SK-N-SH (cell line): ENCODE results near the gene TSPYL1. TPM values are rescaled to one million over a fixed set of nuclear protein-coding genes. Genes with fewer than 3 reads are reported as not detected.

Experiments used
- CTCF ChIA-PET: fragments of 300-600, 350-600 bp; formaldehyde crosslinking; extraction: SDS; loops from one replicate; lab custom pipeline; 2021; lab: Yijun Ruan, JAX
- POLR2A ChIA-PET: fragments of 350-600 bp; sonication (Branson Sonifier 250); formaldehyde crosslinking; extraction: SDS; loops from one replicate; lab custom pipeline; 2020; ENCODE audit warnings: antibody characterized with exemption, inconsistent platforms; lab: Yijun Ruan, JAX
- DNase-seq: peaks from one replicate; pipeline ENCODE4 v3.0.0; 2012
- H2AFZ ChIP-seq: fragments of 200-600 bp; sonication (generic); 2 replicates; pipeline ENCODE4 v1.8.1; 2016; ENCODE audit warnings: antibody characterized with exemption, mild to moderate bottlenecking, low read depth
- H3F3A ChIP-seq: fragments of 200-600 bp; sonication (generic); replicated peaks from 2 replicates; pipeline ENCODE3; 2016; ENCODE audit warnings: antibody characterized with exemption, mild to moderate bottlenecking; ENCODE audit not compliant: insufficient read depth
- H3K27ac ChIP-seq, 2 experiments: fragments of 200-500 bp in 1 of 2; fragments of 200-600 bp in 1 of 2; sonication (Bioruptor generic) in 1 of 2; sonication (generic), shearing (Covaris generic) in 1 of 2; 2 replicates each; pipeline versions ENCODE4 v1.5.1 to v1.6.1; 2014 to 2016; ENCODE audit warnings: low read depth in 2 of 2, inconsistent platforms in 1 of 2, low read length in 1 of 2, mild to moderate bottlenecking in 1 of 2, mixed read lengths in 1 of 2
- H3K27me3 ChIP-seq: fragments of 200-600 bp; sonication (generic), shearing (Covaris generic); 2 replicates; pipeline ENCODE4 v1.6.1; 2016; ENCODE audit warnings: mixed run types; ENCODE audit not compliant: insufficient read depth
- H3K36me3 ChIP-seq, 2 experiments: fragments of 200-500 bp in 1 of 2; fragments of 200-600 bp in 1 of 2; sonication (Bioruptor generic) in 1 of 2; sonication (generic) in 1 of 2; replicated peaks in 1 of 2; 2 replicates each; pipeline versions ENCODE3 to v1.5.1; 2014 to 2016; ENCODE audit warnings: low read length in 1 of 2, mild to moderate bottlenecking in 1 of 2; ENCODE audit not compliant: insufficient read depth in 2 of 2, control insufficient read depth in 1 of 2
- H3K4me1 ChIP-seq, 2 experiments: fragments of 200-500 bp in 1 of 2; fragments of 200-600 bp in 1 of 2; sonication (Bioruptor generic) in 1 of 2; sonication (generic), shearing (Covaris generic) in 1 of 2; 2 replicates each; pipeline versions ENCODE4 v1.5.1 to v1.6.1; 2014 to 2016; ENCODE audit warnings: low read depth in 1 of 2, low read length in 1 of 2, mixed run types in 1 of 2; ENCODE audit not compliant: insufficient read depth in 2 of 2, control insufficient read depth in 1 of 2
- H3K4me2 ChIP-seq: fragments of 200-600 bp; sonication (generic), shearing (Covaris generic); 2 replicates; pipeline ENCODE4 v1.6.1; 2017; ENCODE audit warnings: mixed run types
- H3K4me3 ChIP-seq, 2 experiments: fragments of 200-500 bp in 1 of 2; fragments of 200-600 bp in 1 of 2; sonication (Bioruptor generic) in 1 of 2; sonication (generic), shearing (Covaris generic) in 1 of 2; 2 replicates each; pipeline versions ENCODE4 v1.5.1 to v1.8.1; 2014 to 2016; ENCODE audit warnings: low read depth in 2 of 2, inconsistent platforms in 1 of 2, low read length in 1 of 2, mild to moderate bottlenecking in 1 of 2, mixed read lengths in 1 of 2, moderate library complexity in 1 of 2
- H3K79me2 ChIP-seq: fragments of 200-600 bp; sonication (generic); 2 replicates; pipeline ENCODE4 v1.8.1; 2017; ENCODE audit warnings: mild to moderate bottlenecking; ENCODE audit not compliant: insufficient read depth
- H3K9ac ChIP-seq: fragments of 200-600 bp; sonication (generic); 2 replicates; pipeline ENCODE4 v1.6.1; 2017; ENCODE audit warnings: mixed run types
- H3K9me2 ChIP-seq: fragments of 200-600 bp; sonication (generic); 2 replicates; pipeline ENCODE4 v1.6.1; 2017; ENCODE audit warnings: mixed run types
- H3K9me3 ChIP-seq: fragments of 200-600 bp; sonication (generic); 2 replicates; pipeline ENCODE4 v1.6.1; 2017; ENCODE audit warnings: mixed run types, mild to moderate bottlenecking, moderate library complexity
- H4K20me1 ChIP-seq: fragments of 200-600 bp; sonication (generic); 2 replicates; pipeline ENCODE4 v1.6.1; 2017; ENCODE audit warnings: mild to moderate bottlenecking, mixed run types; ENCODE audit not compliant: insufficient read depth
- CHD2 ChIP-seq: fragments of 150-350 bp; IDR thresholded peaks from 2 replicates; pipeline ENCODE4 v1.6.1; 2018; ENCODE audit warnings: low read length; ENCODE audit not compliant: partially characterized antibody
- EP300 ChIP-seq, 2 experiments: IDR thresholded peaks; 2 replicates each; pipeline versions ENCODE4 v1.4.0 to v1.6.1; 2012; ENCODE audit warnings: borderline replicate concordance in 1 of 2, low read depth in 1 of 2, low read length in 1 of 2
- FOSL2 ChIP-seq: IDR thresholded peaks from 2 replicates; pipeline ENCODE4 v1.4.0; 2012; ENCODE audit warnings: low read depth, mild to moderate bottlenecking, moderate library complexity, borderline replicate concordance
- FOXM1 ChIP-seq: IDR thresholded peaks from 2 replicates; pipeline ENCODE4 v1.4.0; 2012; ENCODE audit warnings: low read depth, mild to moderate bottlenecking
- MEF2A ChIP-seq: IDR thresholded peaks from 2 replicates; pipeline ENCODE4 v1.4.0; 2012; ENCODE audit warnings: low read depth, borderline replicate concordance
- MXI1 ChIP-seq: IDR thresholded peaks from 2 replicates; pipeline ENCODE4 v1.6.1; 2012; ENCODE audit warnings: mild to moderate bottlenecking, low read depth, low read length, improper control_type of control experiment
- SMC3 ChIP-seq: IDR thresholded peaks from 2 replicates; pipeline ENCODE4 v1.6.1; 2012; ENCODE audit warnings: low read depth, low read length, improper control_type of control experiment
- TAF1 ChIP-seq: IDR thresholded peaks from 2 replicates; pipeline ENCODE4 v1.6.1; 2012; ENCODE audit warnings: low read depth, mild to moderate bottlenecking, low read length, moderate library complexity, borderline replicate concordance
- TCF12 ChIP-seq: IDR thresholded peaks from 2 replicates; pipeline ENCODE4 v1.4.0; 2012
- WGBS: methylation state at CpG from one replicate; pipeline ENCODE4 v1.1.6; 2017; ENCODE audit warnings: low lambda C conversion rate; 5-methylcytosine and 5-hydroxymethylcytosine counted together
- polyA plus RNA-seq, 3 experiments: library from polyadenylated mRNA; depleted of rRNA; stranded (reverse); fragments of >200 nt; gene quantifications; 2 replicates each; pipeline ENCODE4 v1.2.3, GENCODE V29; 2012
- TF ChIP-seq, protein P1 (sequence below): fragments of 200-600 bp; sonication (generic); IDR thresholded peaks from 2 replicates; pipeline ENCODE4 v1.6.1; 2017; ENCODE audit warnings: antibody characterized with exemption, mild to moderate bottlenecking, moderate library complexity
- TF ChIP-seq, protein P2 (sequence below): fragments of 150-350 bp; IDR thresholded peaks from 2 replicates; pipeline ENCODE4 v1.6.1; 2016; ENCODE audit warnings: mild to moderate bottlenecking, low read depth, low read length

The TSPYL1 gene
- polyA plus RNA-seq, 1 of the 3 experiments (the other 2 are of a cell fraction): 27.9 TPM

DNA sequence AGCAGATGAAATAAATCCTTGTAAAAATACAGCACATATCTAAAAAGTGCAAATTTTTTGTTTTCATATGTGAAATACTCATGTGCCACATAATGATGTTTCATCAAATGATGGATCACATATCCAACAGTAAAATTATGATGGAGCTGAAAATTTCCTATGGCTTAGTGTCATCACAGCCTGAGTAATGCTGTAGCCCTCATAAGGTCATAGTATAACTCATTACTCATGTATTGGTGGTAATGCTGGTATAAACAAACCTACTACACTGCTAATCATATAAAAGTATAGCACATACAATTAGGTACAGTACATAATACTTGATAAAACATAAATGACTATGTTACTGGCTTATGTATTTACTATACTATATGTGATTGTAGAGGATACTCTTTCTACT lies 12.9 kb downstream of the TSPYL1 start (continued):
- TF ChIP-seq, protein P1, sequence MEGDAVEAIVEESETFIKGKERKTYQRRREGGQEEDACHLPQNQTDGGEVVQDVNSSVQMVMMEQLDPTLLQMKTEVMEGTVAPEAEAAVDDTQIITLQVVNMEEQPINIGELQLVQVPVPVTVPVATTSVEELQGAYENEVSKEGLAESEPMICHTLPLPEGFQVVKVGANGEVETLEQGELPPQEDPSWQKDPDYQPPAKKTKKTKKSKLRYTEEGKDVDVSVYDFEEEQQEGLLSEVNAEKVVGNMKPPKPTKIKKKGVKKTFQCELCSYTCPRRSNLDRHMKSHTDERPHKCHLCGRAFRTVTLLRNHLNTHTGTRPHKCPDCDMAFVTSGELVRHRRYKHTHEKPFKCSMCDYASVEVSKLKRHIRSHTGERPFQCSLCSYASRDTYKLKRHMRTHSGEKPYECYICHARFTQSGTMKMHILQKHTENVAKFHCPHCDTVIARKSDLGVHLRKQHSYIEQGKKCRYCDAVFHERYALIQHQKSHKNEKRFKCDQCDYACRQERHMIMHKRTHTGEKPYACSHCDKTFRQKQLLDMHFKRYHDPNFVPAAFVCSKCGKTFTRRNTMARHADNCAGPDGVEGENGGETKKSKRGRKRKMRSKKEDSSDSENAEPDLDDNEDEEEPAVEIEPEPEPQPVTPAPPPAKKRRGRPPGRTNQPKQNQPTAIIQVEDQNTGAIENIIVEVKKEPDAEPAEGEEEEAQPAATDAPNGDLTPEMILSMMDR: no peak
- TF ChIP-seq SMC3 (no peak), FOXM1 (no peak), MEF2A (no peak)
- TF ChIP-seq, all 33 proteins: peak for 0

DNA sequence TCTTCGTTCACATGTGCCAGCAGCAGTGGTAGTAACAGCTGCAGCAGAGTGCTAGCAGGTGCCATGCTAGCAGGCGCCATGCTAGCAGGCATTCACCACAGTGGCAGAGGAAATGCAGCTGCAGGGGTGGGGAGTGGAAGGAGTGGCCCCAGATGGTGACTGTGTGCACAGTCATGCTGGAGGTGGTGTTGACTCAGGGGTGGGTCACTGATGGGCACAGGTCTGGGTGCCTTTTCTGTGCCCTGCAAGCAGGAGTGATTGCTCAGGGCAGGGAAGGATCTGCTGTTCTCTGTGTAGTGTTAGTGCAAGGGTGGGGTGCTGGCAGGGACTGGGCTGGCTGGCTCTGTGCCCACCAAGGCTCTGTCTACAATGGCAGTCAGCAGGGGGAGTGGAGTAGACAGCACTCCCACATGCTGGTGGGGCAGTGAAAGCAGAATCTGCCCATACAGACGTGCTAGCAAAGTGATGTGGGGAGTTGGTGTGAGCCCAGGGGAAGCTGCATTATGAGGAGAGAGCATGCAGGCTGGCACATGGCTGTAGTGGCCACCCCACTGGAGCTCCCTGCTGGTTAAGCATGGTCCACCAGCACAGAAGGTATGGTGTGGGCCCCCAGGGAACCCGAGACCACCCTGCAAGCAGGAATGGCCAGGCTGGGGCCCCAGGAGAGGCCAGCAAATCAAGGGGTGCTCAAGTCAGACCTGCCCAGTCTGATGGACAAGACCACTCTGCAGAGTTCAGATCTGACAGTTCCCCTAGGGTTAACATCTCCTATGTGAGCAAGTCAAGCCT lies 14.5 kb downstream of the TSPYL1 start:
- Histone ChIP-seq H3K9me2 (no peaks in the 10 kb centered on the region), H3K27ac (peak overlapping the region in 1 of 2 experiments; percentile 18; a peak in 1 of 4 replicates), H3K9me3 (no peaks in the 10 kb centered on the region; the same call in 1 of the 2 replicates), H3K27me3 (no peaks in the 10 kb centered on the region), H3K36me3 (peaks cover 3 to 4% of the 10 kb centered on the region in 2 experiments), H4K20me1 (no peaks in the 10 kb centered on the region), H3K4me2 (no peak overlapping the region), H3F3A (peaks cover 14% of the 10 kb centered on the region)
- TF ChIP-seq EP300 (IDR thresholded peaks at IDR 0.05; ENCODE audit: borderline replicate concordance in 1 of 2, low read depth in 1 of 2, low read length in 1 of 2): no peak
- peak; percentile 12; the same call in 1 of the 2 replicates for TF ChIP-seq FOSL2
- TF ChIP-seq MXI1: no peak
- TF ChIP-seq, all 33 proteins: peak for 1
- Histone ChIP-seq H3K4me3 (no peak overlapping the region), H3K79me2 (peaks cover 27% of the 10 kb centered on the region), H3K4me1 (peaks cover 5 to 12% of the 10 kb centered on the region in 2 experiments; a peak in 3 of 4 replicates), H2AFZ (no peak overlapping the region), H3K9ac (no peak overlapping the region)
- POLR2A ChIA-PET: no interaction called here
- 78% methylated on average over 3 of the region's 4 CpGs for WGBS
- CTCF ChIA-PET: interaction anchor here (0.9 to 4.7 kb wide), 4 partner anchors 10 to 48 kb away, joined by 3 to 39 read pairs (median 4); partner anchors contain the start of gene TSPYL4
- DNase-seq: no peak

DNA sequence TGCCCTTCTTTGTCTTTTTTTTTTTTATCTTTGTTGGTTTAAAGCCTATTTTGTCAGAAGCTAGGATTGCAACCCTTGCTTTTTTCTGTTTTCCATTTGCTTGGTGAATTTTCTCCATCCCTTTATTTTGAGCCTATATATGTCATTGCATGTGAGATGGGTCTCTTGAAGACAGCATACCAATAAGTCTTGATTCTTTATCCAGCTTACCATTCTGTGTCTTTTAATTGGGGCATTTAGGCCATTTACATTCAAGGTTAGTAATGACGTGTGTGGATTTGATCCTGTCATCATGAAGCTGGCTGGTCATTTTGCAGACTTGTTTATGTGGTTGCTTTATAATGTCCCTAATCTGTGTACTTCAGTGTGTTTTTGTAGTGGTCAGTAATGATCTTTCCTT lies 16.4 kb downstream of the TSPYL1 start:
- H2AFZ ChIP-seq: no peak overlapping the region
- peaks cover 27% of the 10 kb centered on the region for H3K79me2 ChIP-seq
- H3K4me1 ChIP-seq: peaks cover 0 to 9% of the 10 kb centered on the region in 2 experiments; a peak in 2 of 4 replicates
- H4K20me1 ChIP-seq: no peaks in the 10 kb centered on the region
- ChIA-PET CTCF (no interaction called here), POLR2A (no interaction called here)
- no peak overlapping the region for H3K4me2 ChIP-seq
- no peaks in the 10 kb centered on the region for H3K9me2 ChIP-seq
- H3K36me3 ChIP-seq: peaks cover 3 to 4% of the 10 kb centered on the region in 2 experiments
- no peaks in the 10 kb centered on the region for H3K27me3 ChIP-seq
- H3K9me3 ChIP-seq: no peaks in the 10 kb centered on the region; the same call in 1 of the 2 replicates
- TF ChIP-seq TCF12 (no peak), SMC3 (no peak), TAF1 (no peak), MXI1 (no peak), FOXM1 (no peak), CHD2 (no peak)
- TF ChIP-seq, protein P2, sequence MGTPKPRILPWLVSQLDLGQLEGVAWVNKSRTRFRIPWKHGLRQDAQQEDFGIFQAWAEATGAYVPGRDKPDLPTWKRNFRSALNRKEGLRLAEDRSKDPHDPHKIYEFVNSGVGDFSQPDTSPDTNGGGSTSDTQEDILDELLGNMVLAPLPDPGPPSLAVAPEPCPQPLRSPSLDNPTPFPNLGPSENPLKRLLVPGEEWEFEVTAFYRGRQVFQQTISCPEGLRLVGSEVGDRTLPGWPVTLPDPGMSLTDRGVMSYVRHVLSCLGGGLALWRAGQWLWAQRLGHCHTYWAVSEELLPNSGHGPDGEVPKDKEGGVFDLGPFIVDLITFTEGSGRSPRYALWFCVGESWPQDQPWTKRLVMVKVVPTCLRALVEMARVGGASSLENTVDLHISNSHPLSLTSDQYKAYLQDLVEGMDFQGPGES: no peak
- no peak overlapping the region for H3K27ac ChIP-seq
- DNase-seq: no peak
- WGBS: 94% methylated on average over 1 of the region's 1 CpG
- peaks cover 4% of the 10 kb centered on the region for H3F3A ChIP-seq
- no peak overlapping the region for H3K9ac ChIP-seq
- H3K4me3 ChIP-seq: no peak overlapping the region
